ENCODE data around the gene BDP1. TPM values are rescaled to one million over a fixed set of nuclear protein-coding genes. Genes with fewer than 3 reads are reported as not detected.

BDP1 gene
- total RNA-seq, 1 donor from 2014 or later = 39.9 TPM

Other genes with a start within 250 kb of the BDP1 start
- gene MCCC2, start 131.7 kb downstream of the BDP1 start, total RNA-seq = 126 TPM

Data from ureter (tissue), 1 donor.